Measurements from ENCODE around the gene CTCFL.

CTCFL gene

DNA sequence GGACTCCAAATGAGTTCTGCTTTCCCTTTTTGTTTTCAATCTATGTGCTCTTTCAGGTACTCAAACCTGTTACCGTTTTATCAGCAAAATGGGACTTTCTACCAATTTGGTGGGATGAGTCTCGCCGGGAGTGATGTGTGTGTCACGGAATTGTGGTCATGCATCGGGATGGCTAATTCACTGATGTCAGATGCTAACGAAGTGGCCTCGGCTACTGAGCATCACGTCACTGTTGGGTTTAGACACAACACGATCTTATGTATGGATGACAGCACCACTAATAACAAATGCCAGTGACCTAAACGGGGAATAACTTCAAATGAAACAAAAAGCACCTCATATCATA lies 34.3 kb upstream of the CTCFL start:
- 91% methylated on average over 10 of the region's 10 CpGs for whole genome bisulfite sequencing
- Histone ChIP-seq H3K27ac (ENCODE audit: low read depth, low read length) (no peak overlapping the region), H3K9me3 (ENCODE audit: insufficient read depth, low read depth, low read length) (no peaks in the 10 kb centered on the region), H3K4me1 (ENCODE audit: insufficient read depth, low read length) (0 out of 2 replicates have a peak, but pooled peaks cover 5% of the 10 kb centered on the region), H3K9ac (ENCODE audit: low read depth, low read length) (no peak overlapping the region), H3K36me3 (ENCODE audit: insufficient read depth, low read length) (no peaks in the 10 kb centered on the region), H3K27me3 (ENCODE audit: insufficient read depth, low read length) (no peaks in the 10 kb centered on the region), H3K4me3 (ENCODE audit: low read length) (no peak overlapping the region)

GRCh38 chr20:57558614-57559288 lies 33.8 kb upstream of the CTCFL start:
- Histone ChIP-seq H3K36me3 (ENCODE audit: insufficient read depth, low read length) (no peaks in the 10 kb centered on the region), H3K4me1 (ENCODE audit: insufficient read depth, low read length) (0 out of 2 replicates have a peak, but pooled peaks cover 5% of the 10 kb centered on the region), H3K9ac (ENCODE audit: low read depth, low read length) (no peak overlapping the region), H3K4me3 (ENCODE audit: low read length) (no peak overlapping the region), H3K27ac (ENCODE audit: low read depth, low read length) (no peak overlapping the region), H3K9me3 (ENCODE audit: insufficient read depth, low read depth, low read length) (no peaks in the 10 kb centered on the region), H3K27me3 (ENCODE audit: insufficient read depth, low read length) (no peaks in the 10 kb centered on the region)
- WGBS: 75% methylated on average over 15 of the region's 15 CpGs

- Histone ChIP-seq H3K4me1 (ENCODE audit: insufficient read depth, low read length) (0 out of 2 replicates have a peak, but pooled peaks cover 5% of the 10 kb centered on the region), H3K27me3 (ENCODE audit: insufficient read depth, low read length) (no peaks in the 10 kb centered on the region)
- WGBS: 89% methylated on average over 9 of the region's 9 CpGs
Observed at GRCh38 chr20:57557926-57558613, 33.1 kb upstream of the CTCFL start.

GRCh38 chr20:57556980-57557274 lies 32.0 kb upstream of the CTCFL start:
- H3K4me1 ChIP-seq (ENCODE audit: insufficient read depth, low read length): 0 out of 2 replicates have a peak, but pooled peaks cover 5% of the 10 kb centered on the region
- H3K9ac ChIP-seq (ENCODE audit: low read depth, low read length): no peak overlapping the region
- no peaks in the 10 kb centered on the region for H3K36me3 ChIP-seq (ENCODE audit: insufficient read depth, low read length)
- H3K27ac ChIP-seq (ENCODE audit: low read depth, low read length): no peak overlapping the region
- no peaks in the 10 kb centered on the region for H3K9me3 ChIP-seq (ENCODE audit: insufficient read depth, low read depth, low read length)
- H3K27me3 ChIP-seq (ENCODE audit: insufficient read depth, low read length): no peaks in the 10 kb centered on the region
- 90% methylated on average over 3 of the region's 3 CpGs for WGBS
- H3K4me3 ChIP-seq (ENCODE audit: low read length): no peak overlapping the region

More at GRCh38 chr20:57557926-57558613, 33.1 kb upstream of the CTCFL start:
- no peaks in the 10 kb centered on the region for H3K9me3 ChIP-seq (ENCODE audit: insufficient read depth, low read depth, low read length)
- H3K9ac ChIP-seq (ENCODE audit: low read depth, low read length): no peak overlapping the region
- H3K27ac ChIP-seq (ENCODE audit: low read depth, low read length): no peak overlapping the region
- no peaks in the 10 kb centered on the region for H3K36me3 ChIP-seq (ENCODE audit: insufficient read depth, low read length)
- no peak overlapping the region for H3K4me3 ChIP-seq (ENCODE audit: low read length)

GRCh38 chr20:57555457-57556184 lies 30.7 kb upstream of the CTCFL start:
- WGBS: 92% methylated on average over 11 of the region's 11 CpGs
- no peak overlapping the region for H3K9ac ChIP-seq (ENCODE audit: low read depth, low read length)
- no peak overlapping the region for H3K27ac ChIP-seq (ENCODE audit: low read depth, low read length)
- no peaks in the 10 kb centered on the region for H3K9me3 ChIP-seq (ENCODE audit: insufficient read depth, low read depth, low read length)
- no peaks in the 10 kb centered on the region for H3K27me3 ChIP-seq (ENCODE audit: insufficient read depth, low read length)
- H3K4me3 ChIP-seq (ENCODE audit: low read length): no peak overlapping the region
- no peaks in the 10 kb centered on the region for H3K36me3 ChIP-seq (ENCODE audit: insufficient read depth, low read length)
- H3K4me1 ChIP-seq (ENCODE audit: insufficient read depth, low read length): 0 out of 2 replicates have a peak, but pooled peaks cover 5% of the 10 kb centered on the region

- Histone ChIP-seq H3K27me3 (ENCODE audit: insufficient read depth, low read length) (no peaks in the 10 kb centered on the region), H3K27ac (ENCODE audit: low read depth, low read length) (no peak overlapping the region), H3K9me3 (ENCODE audit: insufficient read depth, low read depth, low read length) (no peaks in the 10 kb centered on the region), H3K36me3 (ENCODE audit: insufficient read depth, low read length) (no peaks in the 10 kb centered on the region), H3K9ac (ENCODE audit: low read depth, low read length) (no peak overlapping the region), H3K4me1 (ENCODE audit: insufficient read depth, low read length) (no peaks in the 10 kb centered on the region), H3K4me3 (ENCODE audit: low read length) (no peak overlapping the region)
- WGBS: 93% methylated on average over 11 of the region's 11 CpGs
Observed at GRCh38 chr20:57553376-57554018, 28.6 kb upstream of the CTCFL start.

DNA sequence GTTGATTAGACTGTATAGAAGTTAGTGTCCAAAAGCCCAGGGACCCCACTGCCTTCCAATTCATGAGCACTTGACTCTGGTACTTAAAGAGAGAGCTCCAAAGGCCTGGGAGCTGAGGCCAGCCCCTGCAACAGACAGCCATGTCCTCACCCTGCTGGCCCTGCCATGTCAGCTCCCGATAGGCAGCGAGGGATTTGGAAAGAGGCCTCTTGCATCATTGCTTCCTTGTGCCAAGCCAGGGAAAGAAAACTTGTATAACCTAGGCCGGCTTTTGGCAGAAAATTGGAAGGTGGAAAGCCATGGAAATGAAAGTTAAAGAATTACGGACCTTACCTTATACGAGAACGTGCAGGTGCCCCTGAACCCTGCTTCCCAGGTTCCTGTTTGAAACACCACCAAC lies 27.5 kb upstream of the CTCFL start:
- Histone ChIP-seq H3K9me3 (ENCODE audit: insufficient read depth, low read depth, low read length) (no peaks in the 10 kb centered on the region), H3K36me3 (ENCODE audit: insufficient read depth, low read length) (no peaks in the 10 kb centered on the region), H3K27me3 (ENCODE audit: insufficient read depth, low read length) (no peaks in the 10 kb centered on the region; the same call in 1 of the 2 replicates), H3K4me3 (ENCODE audit: low read length) (no peak overlapping the region), H3K27ac (ENCODE audit: low read depth, low read length) (no peak overlapping the region), H3K9ac (ENCODE audit: low read depth, low read length) (no peak overlapping the region), H3K4me1 (ENCODE audit: insufficient read depth, low read length) (no peaks in the 10 kb centered on the region)
- 96% methylated on average over 6 of the region's 6 CpGs for WGBS

DNA sequence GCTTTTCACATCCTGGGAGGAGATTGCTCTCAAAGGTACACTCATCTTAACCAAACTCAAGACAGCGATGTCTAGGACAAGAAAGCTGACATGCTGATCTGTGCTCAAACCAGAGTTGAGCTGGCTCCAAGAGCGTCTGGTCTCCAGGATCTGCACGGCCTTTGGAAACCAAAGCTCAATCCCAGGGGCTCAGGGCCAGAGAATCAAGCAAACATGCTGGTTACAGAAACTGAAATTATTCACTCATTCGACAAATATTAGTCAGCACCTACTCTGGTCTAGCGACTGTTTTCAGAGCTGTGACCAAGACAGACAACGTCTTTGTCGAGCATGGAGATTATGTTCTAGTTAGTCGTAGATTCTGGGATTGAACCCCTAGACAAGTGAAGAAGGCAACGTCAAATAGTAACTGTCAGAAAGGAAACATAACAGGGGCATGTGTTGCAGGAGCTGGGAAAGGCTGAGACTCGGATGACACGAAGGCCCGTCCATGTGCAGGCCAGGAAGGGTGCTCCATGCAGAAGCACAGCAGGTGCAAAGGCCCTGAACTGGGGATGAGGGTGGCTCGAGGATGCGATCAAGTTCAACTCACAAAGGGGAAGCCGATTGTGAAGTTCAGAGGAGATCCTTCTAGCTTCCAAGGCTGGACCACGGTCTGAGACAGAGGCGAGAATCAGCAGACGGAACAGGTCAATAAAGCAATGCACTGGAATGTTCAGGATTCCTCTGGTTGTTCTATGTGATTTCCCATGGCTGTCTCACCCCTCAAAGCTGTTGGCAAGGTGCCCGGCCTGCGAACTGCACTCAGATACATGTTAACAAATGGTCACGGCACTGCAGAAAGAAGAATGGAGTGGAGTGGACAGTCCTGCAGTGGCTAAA lies 23.5 kb upstream of the CTCFL start:
- Histone ChIP-seq H3K4me1 (ENCODE audit: insufficient read depth, low read length) (no peaks in the 10 kb centered on the region), H3K4me3 (ENCODE audit: low read length) (no peak overlapping the region), H3K9me3 (ENCODE audit: insufficient read depth, low read depth, low read length) (no peaks in the 10 kb centered on the region), H3K36me3 (ENCODE audit: insufficient read depth, low read length) (no peaks in the 10 kb centered on the region), H3K27ac (ENCODE audit: low read depth, low read length) (no peak overlapping the region), H3K9ac (ENCODE audit: low read depth, low read length) (no peak overlapping the region), H3K27me3 (ENCODE audit: insufficient read depth, low read length) (no peaks in the 10 kb centered on the region; the same call in 1 of the 2 replicates)
- WGBS: 92% methylated on average over 21 of the region's 21 CpGs

DNA sequence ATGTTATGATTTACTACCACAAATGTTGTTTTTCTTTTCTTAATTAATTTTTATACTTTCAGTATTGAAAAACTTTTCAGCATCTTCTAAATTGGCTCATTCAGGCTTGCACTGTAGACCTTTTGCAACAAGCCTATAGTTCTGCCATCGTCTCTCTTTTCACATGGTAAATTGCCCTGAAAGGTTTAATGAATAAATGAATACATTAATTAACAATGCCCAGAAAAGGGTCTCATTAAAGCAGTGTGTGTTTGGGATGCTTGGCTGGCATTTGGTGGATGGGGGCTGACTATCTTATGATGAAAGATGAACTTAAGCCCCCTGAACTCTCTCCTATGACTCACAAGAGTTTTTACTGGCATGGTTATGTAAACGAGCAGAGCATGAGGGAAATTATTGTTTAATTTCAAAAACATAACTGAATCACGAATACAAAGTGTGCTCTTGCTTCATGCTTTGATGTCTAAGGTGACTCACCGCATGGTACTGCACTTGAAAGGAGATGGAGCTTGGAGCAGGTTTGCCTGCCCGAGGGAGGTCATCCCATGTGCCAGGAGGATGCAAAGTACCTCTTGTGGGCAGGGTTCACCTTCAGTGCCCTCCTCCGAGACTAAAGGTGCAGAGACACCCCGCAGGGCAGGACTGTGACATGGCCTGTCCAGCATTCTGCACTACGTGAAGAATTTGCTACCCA lies 22.2 kb upstream of the CTCFL start:
- Histone ChIP-seq H3K4me3 (ENCODE audit: low read length) (no peak overlapping the region), H3K27me3 (ENCODE audit: insufficient read depth, low read length) (no peaks in the 10 kb centered on the region; the same call in 1 of the 2 replicates)
- WGBS: 86% methylated on average over 8 of the region's 8 CpGs

More for the DNA sequence above, 22.2 kb upstream of the CTCFL start:
- no peaks in the 10 kb centered on the region for H3K9me3 ChIP-seq (ENCODE audit: insufficient read depth, low read depth, low read length)
- no peak overlapping the region for H3K9ac ChIP-seq (ENCODE audit: low read depth, low read length)
- no peak overlapping the region for H3K27ac ChIP-seq (ENCODE audit: low read depth, low read length)
- H3K36me3 ChIP-seq (ENCODE audit: insufficient read depth, low read length): no peaks in the 10 kb centered on the region
- H3K4me1 ChIP-seq (ENCODE audit: insufficient read depth, low read length): no peaks in the 10 kb centered on the region
